GM23338 (cell line): Measurements from ENCODE around the gene GPC6. TPM values are rescaled to one million over a fixed set of nuclear protein-coding genes. Genes with fewer than 3 reads are reported as not detected.

Source experiments
- ATAC-seq: fragments of 200-7000 bp; cut with Tn5 transposase; 3 replicates; pipeline ENCODE4 v1.9.1; 2020
- DNase-seq: peaks from one replicate; pipeline ENCODE4 v3.0.0-alpha.2; 2015; ENCODE audit warnings: low spot score
- H2AFZ ChIP-seq: fragments of 200-600 bp; sonication (generic); 2 replicates; pipeline ENCODE4 v1.8.0; 2016; ENCODE audit warnings: antibody characterized with exemption, mild to moderate bottlenecking, moderate library complexity
- H3F3A ChIP-seq: fragments of 200-600 bp; sonication (generic); replicated peaks from 2 replicates; pipeline ENCODE4 v1.8.0; 2017; ENCODE audit warnings: antibody characterized with exemption, mixed run types, low read depth
- H3K27ac ChIP-seq: fragments of 200-600 bp; sonication (generic); 2 replicates; pipeline ENCODE4 v1.6.1; 2016; ENCODE audit warnings: low read depth
- H3K27me3 ChIP-seq: fragments of 200-600 bp; sonication (generic); 2 replicates; pipeline ENCODE4 v1.8.0; 2016; ENCODE audit warnings: mild to moderate bottlenecking, mixed run types, moderate library complexity; ENCODE audit not compliant: insufficient read depth
- H3K36me3 ChIP-seq: fragments of 200-600 bp; sonication (generic); 2 replicates; pipeline ENCODE4 v1.8.0; 2016; ENCODE audit warnings: mild to moderate bottlenecking; ENCODE audit not compliant: insufficient read depth
- H3K4me1 ChIP-seq: fragments of 200-600 bp; sonication (generic); 2 replicates; pipeline ENCODE4 v1.8.0; 2016; ENCODE audit warnings: mild to moderate bottlenecking, moderate library complexity; ENCODE audit not compliant: insufficient read depth
- H3K4me2 ChIP-seq: fragments of 200-600 bp; sonication (generic); 2 replicates; pipeline ENCODE4 v1.7.1; 2017; ENCODE audit warnings: mixed run types
- H3K4me3 ChIP-seq: fragments of 200-600 bp; sonication (generic); 2 replicates; pipeline ENCODE4 v1.6.1; 2016; ENCODE audit warnings: mixed run types
- H3K79me2 ChIP-seq: fragments of 200-600 bp; sonication (generic); replicated peaks from 2 replicates; pipeline ENCODE4 v1.8.0; 2017; ENCODE audit warnings: mild to moderate bottlenecking; ENCODE audit not compliant: insufficient read depth
- H3K9me2 ChIP-seq: fragments of 200-600 bp; sonication (generic); 2 replicates; pipeline ENCODE4 v1.8.0; 2017; ENCODE audit not compliant: insufficient read depth
- H4K20me1 ChIP-seq: fragments of 200-600 bp; sonication (generic); replicated peaks from 2 replicates; pipeline ENCODE4 v1.8.0; 2017; ENCODE audit warnings: mild to moderate bottlenecking; ENCODE audit not compliant: insufficient read depth
- H3K27ac Mint-ChIP-seq: 2 replicates; pipeline ENCODE4 v1.8.0; 2020; ENCODE audit warnings: inconsistent platforms, mild to moderate bottlenecking, moderate library complexity, mixed read lengths
- H3K27me3 Mint-ChIP-seq: 3 replicates; pipeline ENCODE4 v1.8.0; 2022; ENCODE audit warnings: low read depth, mild to moderate bottlenecking, moderate library complexity, mixed read lengths, inconsistent platforms; ENCODE audit not compliant: insufficient read depth, poor library complexity
- H3K36me3 Mint-ChIP-seq: 3 replicates; pipeline ENCODE4 v1.8.0; 2021; ENCODE audit warnings: low read depth, mild to moderate bottlenecking, inconsistent platforms, moderate library complexity, mixed read lengths
- H3K4me1 Mint-ChIP-seq: 3 replicates; pipeline ENCODE4 v1.8.0; 2020; ENCODE audit warnings: mild to moderate bottlenecking, inconsistent platforms, mixed read lengths
- H3K4me3 Mint-ChIP-seq: 3 replicates; pipeline ENCODE4 v1.8.0; 2021; ENCODE audit warnings: moderate library complexity, mild to moderate bottlenecking, inconsistent platforms, mixed read lengths
- H3K9me3 Mint-ChIP-seq: 3 replicates; pipeline ENCODE4 v1.8.0; 2020; ENCODE audit warnings: moderate library complexity, mild to moderate bottlenecking, inconsistent platforms, mixed read lengths
- CREB1 ChIP-seq: fragments of 250-450 bp; sonication (Bioruptor Pico); IDR thresholded peaks from 2 replicates; pipeline ENCODE4 v1.5.0; 2020; ENCODE audit warnings: low read depth, mild to moderate bottlenecking, moderate library complexity
- JUNB ChIP-seq: IDR thresholded peaks from one replicate; pipeline ENCODE4 v1.6.1; 2016; ENCODE audit warnings: antibody characterized with exemption; ENCODE audit not compliant: unreplicated experiment
- NANOG ChIP-seq: IDR thresholded peaks from 2 replicates; pipeline ENCODE4 v1.6.1; 2016; ENCODE audit warnings: antibody characterized with exemption, borderline replicate concordance
- POLR2AphosphoS5 ChIP-seq: IDR thresholded peaks from 2 replicates; pipeline ENCODE4 v1.6.1; 2016; ENCODE audit warnings: antibody characterized with exemption, low read depth
- REST ChIP-seq: IDR thresholded peaks from one replicate; pipeline ENCODE4 v1.6.1; 2018; ENCODE audit warnings: antibody characterized with exemption; ENCODE audit not compliant: unreplicated experiment
- ZNF114 ChIP-seq: fragments of 250-450 bp; sonication (Bioruptor Pico); IDR thresholded peaks from 2 replicates; pipeline ENCODE4 v1.5.0; 2020; ENCODE audit warnings: mild to moderate bottlenecking, moderate library complexity
- ZNF331 ChIP-seq: fragments of 250-450 bp; sonication (Bioruptor Pico); IDR thresholded peaks from 2 replicates; pipeline ENCODE4 v1.5.0; 2020; ENCODE audit warnings: low read depth, mild to moderate bottlenecking, moderate library complexity
- ZNF462 ChIP-seq: fragments of 250-450 bp; sonication (Bioruptor Pico); IDR thresholded peaks from 2 replicates; pipeline ENCODE4 v1.5.0; 2020; ENCODE audit warnings: mild to moderate bottlenecking, moderate library complexity
- polyA plus RNA-seq: library from polyadenylated mRNA; unstranded; fragments of >200 nt; fragmentation: Nextera tagmentation; extraction: Ambion mirVana; gene quantifications from 2 replicates; pipeline ENCODE4 v1.2.1, GENCODE V29; 2016
- total RNA-seq: library from RNA; depleted of rRNA; stranded (reverse); fragments of >200 nt; shearing (Covaris generic); gene quantifications from 2 replicates; pipeline ENCODE4 v1.2.3, GENCODE V29; 2014
- TF ChIP-seq, protein P1 (sequence below), 2 experiments: fragments of 200-600 bp in 1 of 2; sonication (generic) in 1 of 2; conservative IDR thresholded peaks; 2 replicates each; pipeline versions ENCODE4 v1.5.1 to v1.6.1; 2016 to 2017; ENCODE audit warnings: antibody characterized with exemption in 2 of 2, low read depth in 2 of 2, mild to moderate bottlenecking in 2 of 2, moderate library complexity in 1 of 2

The GPC6 gene
- total and polyA plus RNA-seq, 2 experiments from 2014 or later, result 6.4 to 28.6 TPM

- TF ChIP-seq REST, result no peak
- TF ChIP-seq ZNF462, result no peak
- no peak for TF ChIP-seq ZNF331
Observed at GRCh38 chr13:93956426-93956825, 729.8 kb downstream of the GPC6 start (continued).

GRCh38 chr13:93957371-93957770 is 730.8 kb downstream of the GPC6 start:
- Mint-ChIP-seq H3K36me3 (peaks cover 3% of the 10 kb centered on the region; the same call in 1 of the 3 replicates), H3K4me1 (peaks cover 14% of the 10 kb centered on the region), H3K4me3 (no peak overlapping the region), H3K27me3 (peaks cover 3% of the 10 kb centered on the region), H3K27ac (no peak overlapping the region), H3K9me3 (no peaks in the 10 kb centered on the region)
- no peaks in the 10 kb centered on the region for H3K9me2 ChIP-seq
- ATAC-seq (no peak), DNase-seq (no peak)
- H3K79me2 ChIP-seq, result no peaks in the 10 kb centered on the region
- no peak overlapping the region for H3K4me2 ChIP-seq
- no peaks in the 10 kb centered on the region for H3F3A ChIP-seq
- H3K27ac ChIP-seq, result no peak overlapping the region
- H3K4me3 ChIP-seq, result no peak overlapping the region
- H3K4me1 ChIP-seq, result no peaks in the 10 kb centered on the region
- H2AFZ ChIP-seq, result no peak overlapping the region
- no peaks in the 10 kb centered on the region for H4K20me1 ChIP-seq
- H3K27me3 ChIP-seq, result no peaks in the 10 kb centered on the region
- H3K36me3 ChIP-seq, result no peaks in the 10 kb centered on the region
- TF ChIP-seq, protein P1, sequence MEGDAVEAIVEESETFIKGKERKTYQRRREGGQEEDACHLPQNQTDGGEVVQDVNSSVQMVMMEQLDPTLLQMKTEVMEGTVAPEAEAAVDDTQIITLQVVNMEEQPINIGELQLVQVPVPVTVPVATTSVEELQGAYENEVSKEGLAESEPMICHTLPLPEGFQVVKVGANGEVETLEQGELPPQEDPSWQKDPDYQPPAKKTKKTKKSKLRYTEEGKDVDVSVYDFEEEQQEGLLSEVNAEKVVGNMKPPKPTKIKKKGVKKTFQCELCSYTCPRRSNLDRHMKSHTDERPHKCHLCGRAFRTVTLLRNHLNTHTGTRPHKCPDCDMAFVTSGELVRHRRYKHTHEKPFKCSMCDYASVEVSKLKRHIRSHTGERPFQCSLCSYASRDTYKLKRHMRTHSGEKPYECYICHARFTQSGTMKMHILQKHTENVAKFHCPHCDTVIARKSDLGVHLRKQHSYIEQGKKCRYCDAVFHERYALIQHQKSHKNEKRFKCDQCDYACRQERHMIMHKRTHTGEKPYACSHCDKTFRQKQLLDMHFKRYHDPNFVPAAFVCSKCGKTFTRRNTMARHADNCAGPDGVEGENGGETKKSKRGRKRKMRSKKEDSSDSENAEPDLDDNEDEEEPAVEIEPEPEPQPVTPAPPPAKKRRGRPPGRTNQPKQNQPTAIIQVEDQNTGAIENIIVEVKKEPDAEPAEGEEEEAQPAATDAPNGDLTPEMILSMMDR (conservative IDR thresholded peaks at IDR 0.05; ENCODE audit: low read depth in 2 of 2), result no peak
- TF ChIP-seq CREB1 (CRISPR knock-in tag) (no peak), ZNF114 (no peak), POLR2AphosphoS5 (no peak), NANOG (no peak), REST (no peak), JUNB (no peak)
